HepG2 (cell line): ENCODE results near the gene CUL5. TPM values are rescaled to one million over a fixed set of nuclear protein-coding genes. Genes with fewer than 3 reads are reported as not detected.

Experiments
- BORCS8-MEF2B ChIP-seq: sonication (generic); formaldehyde crosslinking; IDR thresholded peaks from 2 replicates; pipeline ENCODE4 v1.8.0; 2022; ENCODE audit warnings: mild to moderate bottlenecking, missing genetic modification reagents
- CC2D1A ChIP-seq: sonication (generic); formaldehyde crosslinking; IDR thresholded peaks from 2 replicates; pipeline ENCODE4 v1.8.1; 2023; ENCODE audit warnings: mild to moderate bottlenecking, missing genetic modification reagents
- HCFC1 ChIP-seq: fragments of 150-350 bp; IDR thresholded peaks from 2 replicates; pipeline ENCODE4 v1.6.1; 2014; ENCODE audit warnings: low read depth, low read length
- KLF15 ChIP-seq: sonication (generic); formaldehyde crosslinking; IDR thresholded peaks from 2 replicates; pipeline ENCODE4 v1.8.1; 2023; ENCODE audit warnings: borderline replicate concordance, mild to moderate bottlenecking, inconsistent platforms, missing genetic modification reagents, mixed read lengths
- MED1 ChIP-seq: sonication (generic); formaldehyde crosslinking; IDR thresholded peaks from 2 replicates; pipeline ENCODE4 v1.4.0; 2020; ENCODE audit warnings: missing genetic modification reagents
- MIER3 ChIP-seq: IDR thresholded peaks from 2 replicates; pipeline ENCODE4 v1.6.1; 2016; ENCODE audit warnings: missing compliant biosample characterization, borderline replicate concordance
- NCOA1 ChIP-seq: sonication (generic); formaldehyde crosslinking; IDR thresholded peaks from 2 replicates; pipeline ENCODE4 v1.9.0; 2021; ENCODE audit warnings: missing genetic modification reagents
- NFKBIZ ChIP-seq: IDR thresholded peaks from 2 replicates; pipeline ENCODE4 v1.6.1; 2018; ENCODE audit warnings: missing genetic modification reagents, missing compliant biosample characterization
- PITX1 ChIP-seq: sonication (generic); formaldehyde crosslinking; IDR thresholded peaks from 2 replicates; pipeline ENCODE4 v1.5.1; 2020; ENCODE audit warnings: mild to moderate bottlenecking, missing genetic modification reagents
- SMC3 ChIP-seq: IDR thresholded peaks from 2 replicates; pipeline ENCODE4 v1.6.1; 2011; ENCODE audit warnings: low read length, improper control_type of control experiment
- TCF7L2 ChIP-seq: IDR thresholded peaks from 2 replicates; pipeline ENCODE4 v1.6.1; 2011; ENCODE audit warnings: mild to moderate bottlenecking, low read depth, low read length, moderate library complexity
- TSC22D2 ChIP-seq: sonication (generic); formaldehyde crosslinking; IDR thresholded peaks from 2 replicates; pipeline ENCODE4 v1.5.1; 2020; ENCODE audit warnings: missing genetic modification reagents, mild to moderate bottlenecking, borderline replicate concordance
- U2AF1 ChIP-seq: fragments of 200-400 bp; formaldehyde crosslinking; optimal IDR thresholded peaks from 2 replicates; pipeline ENCODE3; 2017; ENCODE audit warnings: mild to moderate bottlenecking, low read depth, low read length
- ZBTB7B ChIP-seq: sonication (generic); formaldehyde crosslinking; IDR thresholded peaks from 2 replicates; pipeline ENCODE4 v1.4.0; 2020; ENCODE audit warnings: missing genetic modification reagents
- ZFP36L1 ChIP-seq: sonication (generic); formaldehyde crosslinking; IDR thresholded peaks from 2 replicates; pipeline ENCODE4 v1.8.0; 2022; ENCODE audit warnings: mild to moderate bottlenecking, missing genetic modification reagents, moderate library complexity
- ZNF205 ChIP-seq: IDR thresholded peaks from 2 replicates; pipeline ENCODE4 v1.6.1; 2018; ENCODE audit warnings: missing biosample characterization, missing genetic modification reagents
- ZNF235 ChIP-seq: sonication (generic); formaldehyde crosslinking; IDR thresholded peaks from 2 replicates; pipeline ENCODE4 v1.8.1; 2023; ENCODE audit warnings: mild to moderate bottlenecking, missing genetic modification reagents, borderline replicate concordance
- ZNF331 ChIP-seq: sonication (generic); formaldehyde crosslinking; IDR thresholded peaks from 2 replicates; pipeline ENCODE4 v1.4.0; 2020; ENCODE audit warnings: missing genetic modification reagents
- ZNF780A ChIP-seq: sonication (generic); formaldehyde crosslinking; IDR thresholded peaks from 2 replicates; pipeline ENCODE4 v1.8.0; 2022; ENCODE audit warnings: mild to moderate bottlenecking, missing genetic modification reagents, moderate library complexity
- polyA plus RNA-seq, 8 experiments: library from polyadenylated mRNA; depleted of rRNA in 3 of 8; stranded (reverse) in 7 of 8; unstranded in 1 of 8; fragments of >200 nt; fragmentation: Illumina TruSeq in 4 of 8; extraction: Trizol in 4 of 8; gene quantifications; 2 replicates each; pipeline versions ENCODE4 v1.2.1 to v1.2.3, GENCODE V29; 2011 to 2016; ENCODE audit warnings: low read depth in 4 of 8, missing spikeins in 1 of 8, mixed read lengths in 1 of 8; ENCODE audit not compliant: insufficient read depth in 1 of 8
- total RNA-seq, 5 experiments: library from RNA; depleted of rRNA; stranded (reverse); fragments of >200 nt; fragmentation: Illumina TruSeq; extraction: Trizol; gene quantifications; 2 replicates each; pipeline ENCODE4 v1.2.3, GENCODE V29; 2016; ENCODE audit warnings: low read depth in 1 of 5
- TF ChIP-seq, protein P1 (sequence below): IDR thresholded peaks from 2 replicates; pipeline ENCODE4 v1.4.0; 2020; ENCODE audit warnings: mild to moderate bottlenecking, missing genetic modification reagents
- TF ChIP-seq, protein P2 (sequence below): sonication (generic); IDR thresholded peaks from 2 replicates; pipeline ENCODE4 v1.6.1; 2016; ENCODE audit warnings: low read depth, borderline replicate concordance
- TF ChIP-seq, protein P3 (sequence below): sonication (generic); formaldehyde crosslinking; IDR thresholded peaks from 2 replicates; pipeline ENCODE4 v1.5.1; 2020; ENCODE audit warnings: mild to moderate bottlenecking, moderate library complexity, missing genetic modification reagents
- TF ChIP-seq, protein P4 (sequence below): sonication (generic); formaldehyde crosslinking; IDR thresholded peaks from 2 replicates; pipeline ENCODE4 v1.4.0; 2020; ENCODE audit warnings: missing genetic modification reagents, borderline replicate concordance

CUL5 gene
- total and polyA plus RNA-seq, 2 of the 13 experiments (the other 11 are each of a cell fraction or from before 2014, with no cell fraction given): 7.0 to 24.7 TPM

DNA sequence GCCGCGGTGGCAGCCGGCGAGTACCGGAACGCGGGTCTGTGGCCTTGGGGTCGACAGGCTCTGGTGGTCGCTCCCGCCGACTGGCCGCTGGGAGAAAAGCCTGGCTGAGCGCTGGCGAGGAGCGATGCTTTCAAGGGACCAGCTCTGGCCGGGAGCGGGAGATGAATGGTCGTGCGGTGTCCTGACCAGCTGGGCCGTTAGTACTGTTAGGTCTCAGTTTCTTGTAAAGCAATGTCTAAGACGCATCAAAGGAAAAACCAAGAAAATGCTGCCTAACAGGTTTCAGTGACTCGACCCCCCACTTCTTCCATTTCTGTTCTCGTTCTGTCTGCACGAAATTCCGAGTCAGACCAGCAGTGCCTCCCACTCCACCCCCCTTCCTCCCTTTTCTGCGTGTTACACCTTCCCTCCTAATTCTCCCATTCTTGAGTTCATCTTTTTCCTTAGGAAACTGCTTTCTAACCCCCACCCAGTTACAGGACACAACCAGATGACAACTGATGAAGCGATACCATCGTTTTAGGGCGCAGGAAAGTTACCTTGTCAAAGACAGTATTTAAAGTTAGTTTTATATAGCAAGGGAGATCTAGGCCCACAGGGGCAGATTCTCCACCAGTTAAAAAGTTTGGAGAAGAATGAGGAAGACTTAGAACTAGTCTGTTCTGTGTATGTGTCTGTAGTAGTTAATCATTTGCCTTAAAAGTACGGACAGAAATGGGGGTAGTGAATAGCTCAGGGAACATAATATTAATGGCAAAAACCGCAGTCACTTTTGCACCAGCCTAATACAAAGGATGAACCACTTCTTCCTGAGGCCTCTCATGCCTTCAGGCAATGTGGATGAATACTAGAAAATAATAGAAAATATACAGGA lies 1.0 kb downstream of the CUL5 start (continued):
- TF ChIP-seq NCOA1: no peak
- 0 out of 2 replicates have a peak, but pooled peaks have one; percentile 8 for TF ChIP-seq ZNF205
- peak; percentile 93 for TF ChIP-seq ZBTB7B (CRISPR knock-in tag)
- TF ChIP-seq CC2D1A (CRISPR knock-in tag): no peak
- no peak for TF ChIP-seq KLF15 (CRISPR knock-in tag)
- TF ChIP-seq TCF7L2: no peak
- no peak for TF ChIP-seq ZFP36L1 (CRISPR knock-in tag)
- TF ChIP-seq, protein P1, sequence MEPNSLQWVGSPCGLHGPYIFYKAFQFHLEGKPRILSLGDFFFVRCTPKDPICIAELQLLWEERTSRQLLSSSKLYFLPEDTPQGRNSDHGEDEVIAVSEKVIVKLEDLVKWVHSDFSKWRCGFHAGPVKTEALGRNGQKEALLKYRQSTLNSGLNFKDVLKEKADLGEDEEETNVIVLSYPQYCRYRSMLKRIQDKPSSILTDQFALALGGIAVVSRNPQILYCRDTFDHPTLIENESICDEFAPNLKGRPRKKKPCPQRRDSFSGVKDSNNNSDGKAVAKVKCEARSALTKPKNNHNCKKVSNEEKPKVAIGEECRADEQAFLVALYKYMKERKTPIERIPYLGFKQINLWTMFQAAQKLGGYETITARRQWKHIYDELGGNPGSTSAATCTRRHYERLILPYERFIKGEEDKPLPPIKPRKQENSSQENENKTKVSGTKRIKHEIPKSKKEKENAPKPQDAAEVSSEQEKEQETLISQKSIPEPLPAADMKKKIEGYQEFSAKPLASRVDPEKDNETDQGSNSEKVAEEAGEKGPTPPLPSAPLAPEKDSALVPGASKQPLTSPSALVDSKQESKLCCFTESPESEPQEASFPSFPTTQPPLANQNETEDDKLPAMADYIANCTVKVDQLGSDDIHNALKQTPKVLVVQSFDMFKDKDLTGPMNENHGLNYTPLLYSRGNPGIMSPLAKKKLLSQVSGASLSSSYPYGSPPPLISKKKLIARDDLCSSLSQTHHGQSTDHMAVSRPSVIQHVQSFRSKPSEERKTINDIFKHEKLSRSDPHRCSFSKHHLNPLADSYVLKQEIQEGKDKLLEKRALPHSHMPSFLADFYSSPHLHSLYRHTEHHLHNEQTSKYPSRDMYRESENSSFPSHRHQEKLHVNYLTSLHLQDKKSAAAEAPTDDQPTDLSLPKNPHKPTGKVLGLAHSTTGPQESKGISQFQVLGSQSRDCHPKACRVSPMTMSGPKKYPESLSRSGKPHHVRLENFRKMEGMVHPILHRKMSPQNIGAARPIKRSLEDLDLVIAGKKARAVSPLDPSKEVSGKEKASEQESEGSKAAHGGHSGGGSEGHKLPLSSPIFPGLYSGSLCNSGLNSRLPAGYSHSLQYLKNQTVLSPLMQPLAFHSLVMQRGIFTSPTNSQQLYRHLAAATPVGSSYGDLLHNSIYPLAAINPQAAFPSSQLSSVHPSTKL (CRISPR knock-in tag): no peak
- TF ChIP-seq ZNF780A: no peak
- TF ChIP-seq MIER3: no peak
- no peak for TF ChIP-seq NFKBIZ (CRISPR knock-in tag)
- TF ChIP-seq, protein P2, sequence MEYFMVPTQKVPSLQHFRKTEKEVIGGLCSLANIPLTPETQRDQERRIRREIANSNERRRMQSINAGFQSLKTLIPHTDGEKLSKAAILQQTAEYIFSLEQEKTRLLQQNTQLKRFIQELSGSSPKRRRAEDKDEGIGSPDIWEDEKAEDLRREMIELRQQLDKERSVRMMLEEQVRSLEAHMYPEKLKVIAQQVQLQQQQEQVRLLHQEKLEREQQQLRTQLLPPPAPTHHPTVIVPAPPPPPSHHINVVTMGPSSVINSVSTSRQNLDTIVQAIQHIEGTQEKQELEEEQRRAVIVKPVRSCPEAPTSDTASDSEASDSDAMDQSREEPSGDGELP: no peak
- TF ChIP-seq MED1 (CRISPR knock-in tag): no peak
- TF ChIP-seq ZNF235 (CRISPR knock-in tag): 0 out of 2 replicates have a peak, but pooled peaks have one; percentile 58
- TF ChIP-seq BORCS8-MEF2B (CRISPR knock-in tag): no peak
- TF ChIP-seq HCFC1: no peak
- TF ChIP-seq U2AF1: peak; percentile 16
- TF ChIP-seq, protein P3, sequence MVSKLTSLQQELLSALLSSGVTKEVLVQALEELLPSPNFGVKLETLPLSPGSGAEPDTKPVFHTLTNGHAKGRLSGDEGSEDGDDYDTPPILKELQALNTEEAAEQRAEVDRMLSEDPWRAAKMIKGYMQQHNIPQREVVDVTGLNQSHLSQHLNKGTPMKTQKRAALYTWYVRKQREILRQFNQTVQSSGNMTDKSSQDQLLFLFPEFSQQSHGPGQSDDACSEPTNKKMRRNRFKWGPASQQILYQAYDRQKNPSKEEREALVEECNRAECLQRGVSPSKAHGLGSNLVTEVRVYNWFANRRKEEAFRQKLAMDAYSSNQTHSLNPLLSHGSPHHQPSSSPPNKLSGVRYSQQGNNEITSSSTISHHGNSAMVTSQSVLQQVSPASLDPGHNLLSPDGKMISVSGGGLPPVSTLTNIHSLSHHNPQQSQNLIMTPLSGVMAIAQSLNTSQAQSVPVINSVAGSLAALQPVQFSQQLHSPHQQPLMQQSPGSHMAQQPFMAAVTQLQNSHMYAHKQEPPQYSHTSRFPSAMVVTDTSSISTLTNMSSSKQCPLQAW (CRISPR knock-in tag): no peak
- no peak for TF ChIP-seq ZNF331 (CRISPR knock-in tag)
- no peak for TF ChIP-seq PITX1 (CRISPR knock-in tag)
- no peak for TF ChIP-seq SMC3
- TF ChIP-seq, protein P4, sequence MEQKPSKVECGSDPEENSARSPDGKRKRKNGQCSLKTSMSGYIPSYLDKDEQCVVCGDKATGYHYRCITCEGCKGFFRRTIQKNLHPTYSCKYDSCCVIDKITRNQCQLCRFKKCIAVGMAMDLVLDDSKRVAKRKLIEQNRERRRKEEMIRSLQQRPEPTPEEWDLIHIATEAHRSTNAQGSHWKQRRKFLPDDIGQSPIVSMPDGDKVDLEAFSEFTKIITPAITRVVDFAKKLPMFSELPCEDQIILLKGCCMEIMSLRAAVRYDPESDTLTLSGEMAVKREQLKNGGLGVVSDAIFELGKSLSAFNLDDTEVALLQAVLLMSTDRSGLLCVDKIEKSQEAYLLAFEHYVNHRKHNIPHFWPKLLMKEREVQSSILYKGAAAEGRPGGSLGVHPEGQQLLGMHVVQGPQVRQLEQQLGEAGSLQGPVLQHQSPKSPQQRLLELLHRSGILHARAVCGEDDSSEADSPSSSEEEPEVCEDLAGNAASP (CRISPR knock-in tag): no peak
- no peak for TF ChIP-seq TSC22D2
